Tibial artery (tissue), 4 donors: ENCODE measurements around the gene ADCY5.
A peak's percentile ranks its signal among the peaks of the same experiment; 100 is the strongest.

Source experiments
- DNase-seq, 2 donors: peaks; one replicate each; pipeline ENCODE4 v3.0.0-alpha.2; 2019
- H3K27ac ChIP-seq, 2 donors: fragments of 200-600 bp; sonication (generic) in 1 of 2; 1 replicate in 1 of 2; 2 replicates in 1 of 2; pipeline ENCODE4 v1.5.1; 2018 to 2019; ENCODE audit warnings: mild to moderate bottlenecking in 1 of 2
- H3K27me3 ChIP-seq, 2 donors: fragments of 200-600 bp; sonication (generic) in 1 of 2; one replicate each; pipeline versions ENCODE4 v1.5.1 to v1.6.0; 2016 to 2019
- H3K36me3 ChIP-seq, 3 donors: fragments of 200-600 bp; sonication (generic) in 2 of 3; one replicate each; pipeline ENCODE4 v1.5.1; 2016 to 2019; ENCODE audit warnings: mild to moderate bottlenecking in 2 of 3
- H3K4me1 ChIP-seq, 4 donors: fragments of 200-600 bp; sonication (generic) in 2 of 4; 1 replicate in 3 of 4; 2 replicates in 1 of 4; pipeline ENCODE4 v1.5.1; 2016 to 2019
- H3K4me3 ChIP-seq, 2 donors: fragments of 200-600 bp; sonication (generic) in 1 of 2; 1 replicate in 1 of 2; 2 replicates in 1 of 2; pipeline ENCODE4 v1.5.1; 2018 to 2019; ENCODE audit warnings: mild to moderate bottlenecking in 2 of 2
- H3K9me3 ChIP-seq, 3 donors: fragments of 200-600 bp; sonication (generic) in 1 of 3; one replicate each; pipeline ENCODE4 v1.5.1; 2016 to 2019
- intact Hi-C: fragments of 100-400 bp; cut with DNase I; formaldehyde crosslinking; loops from one replicate; pipeline ENCODE4 v1.15.0; 2023; ENCODE audit warnings: low total_unique reads
- TF ChIP-seq, protein P1 (sequence below), 2 experiments: fragments of 200-600 bp in 1 of 2; fragments of 450-650 bp in 1 of 2; IDR thresholded peaks; one replicate each; pipeline ENCODE4 v1.5.1; 2017 to 2019; ENCODE audit warnings: antibody characterized with exemption in 2 of 2, mild to moderate bottlenecking in 1 of 2, moderate library complexity in 1 of 2

Gene ADCY5

GRCh38 chr3:123277106-123277505 lies 171.8 kb downstream of the ADCY5 start:
- Histone ChIP-seq H3K27me3 (no peaks in the 10 kb centered on the region), H3K4me1 (peaks cover 0 to 7% (median 0%) of the 10 kb centered on the region in 4 donors), H3K4me3 (no peak overlapping the region), H3K36me3 (peaks cover 19 to 35% (median 29%) of the 10 kb centered on the region in 3 donors), H3K27ac (no peak overlapping the region), H3K9me3 (no peaks in the 10 kb centered on the region)
- TF ChIP-seq, protein P1, sequence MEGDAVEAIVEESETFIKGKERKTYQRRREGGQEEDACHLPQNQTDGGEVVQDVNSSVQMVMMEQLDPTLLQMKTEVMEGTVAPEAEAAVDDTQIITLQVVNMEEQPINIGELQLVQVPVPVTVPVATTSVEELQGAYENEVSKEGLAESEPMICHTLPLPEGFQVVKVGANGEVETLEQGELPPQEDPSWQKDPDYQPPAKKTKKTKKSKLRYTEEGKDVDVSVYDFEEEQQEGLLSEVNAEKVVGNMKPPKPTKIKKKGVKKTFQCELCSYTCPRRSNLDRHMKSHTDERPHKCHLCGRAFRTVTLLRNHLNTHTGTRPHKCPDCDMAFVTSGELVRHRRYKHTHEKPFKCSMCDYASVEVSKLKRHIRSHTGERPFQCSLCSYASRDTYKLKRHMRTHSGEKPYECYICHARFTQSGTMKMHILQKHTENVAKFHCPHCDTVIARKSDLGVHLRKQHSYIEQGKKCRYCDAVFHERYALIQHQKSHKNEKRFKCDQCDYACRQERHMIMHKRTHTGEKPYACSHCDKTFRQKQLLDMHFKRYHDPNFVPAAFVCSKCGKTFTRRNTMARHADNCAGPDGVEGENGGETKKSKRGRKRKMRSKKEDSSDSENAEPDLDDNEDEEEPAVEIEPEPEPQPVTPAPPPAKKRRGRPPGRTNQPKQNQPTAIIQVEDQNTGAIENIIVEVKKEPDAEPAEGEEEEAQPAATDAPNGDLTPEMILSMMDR (IDR thresholded peaks at IDR 0.05) = no peak
- DNase-seq = peak in 1 of 2 donors; percentile 33
- intact Hi-C loops = no loop called here

GRCh38 chr3:123276346-123277006 lies 172.4 kb downstream of the ADCY5 start:
- Histone ChIP-seq H3K4me1 (peaks cover 0 to 7% (median 0%) of the 10 kb centered on the region in 4 donors), H3K27ac (no peak overlapping the region), H3K36me3 (peaks cover 17 to 31% (median 29%) of the 10 kb centered on the region in 3 donors), H3K27me3 (no peaks in the 10 kb centered on the region), H3K4me3 (no peak overlapping the region), H3K9me3 (no peaks in the 10 kb centered on the region)
- TF ChIP-seq, protein P1 (IDR thresholded peaks at IDR 0.05) = no peak
- intact Hi-C loops = no loop called here
- peak in 1 of 2 donors; percentile 24 for DNase-seq

DNA sequence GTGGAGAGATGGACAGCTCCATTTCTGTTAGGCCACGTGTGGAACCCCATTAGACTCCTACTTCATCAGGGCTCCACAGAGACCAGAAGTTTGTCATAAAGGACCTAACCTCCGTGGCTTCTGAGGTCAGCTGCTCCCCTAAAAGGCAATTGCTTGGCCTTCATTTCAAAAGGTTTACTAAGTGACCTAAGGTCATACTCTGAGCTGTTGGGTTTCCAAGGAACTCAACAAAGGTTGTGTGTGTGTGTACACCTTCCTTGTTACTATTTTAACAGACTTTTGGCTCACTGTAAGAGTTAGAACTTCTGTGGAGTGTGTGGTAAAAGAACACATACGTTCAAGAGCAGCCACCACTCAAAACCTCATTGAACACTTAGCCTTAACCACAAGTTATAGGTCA lies 173.2 kb downstream of the ADCY5 start:
- intact Hi-C loops = no loop called here
- H3K36me3 ChIP-seq = peaks cover 13 to 29% (median 21%) of the 10 kb centered on the region in 3 donors
- no peak for DNase-seq
- no peaks in the 10 kb centered on the region for H3K9me3 ChIP-seq
- H3K27me3 ChIP-seq = no peaks in the 10 kb centered on the region
- peaks cover 0 to 7% (median 0%) of the 10 kb centered on the region in 4 donors for H3K4me1 ChIP-seq
- no peak overlapping the region for H3K4me3 ChIP-seq
- TF ChIP-seq, protein P1 (IDR thresholded peaks at IDR 0.05) = no peak
- no peak overlapping the region for H3K27ac ChIP-seq

- Histone ChIP-seq H3K4me3 (no peak overlapping the region), H3K9me3 (no peaks in the 10 kb centered on the region), H3K27me3 (no peaks in the 10 kb centered on the region), H3K36me3 (peaks cover 3 to 20% (median 4%) of the 10 kb centered on the region in 3 donors), H3K27ac (no peak overlapping the region), H3K4me1 (peaks cover 0 to 7% (median 0%) of the 10 kb centered on the region in 4 donors)
- TF ChIP-seq, protein P1 (IDR thresholded peaks at IDR 0.05) = no peak
- intact Hi-C loops = no loop called here
- DNase-seq = no peak
Observed at GRCh38 chr3:123272547-123272946, 176.3 kb downstream of the ADCY5 start.

GRCh38 chr3:123271466-123272159 lies 177.3 kb downstream of the ADCY5 start:
- DNase-seq = peak; percentile 31 to 40
- TF ChIP-seq, protein P1 (IDR thresholded peaks at IDR 0.05) = no peak
- Histone ChIP-seq H3K9me3 (no peaks in the 10 kb centered on the region), H3K36me3 (peaks cover under 1 to 17% (median 3%) of the 10 kb centered on the region in 3 donors), H3K27ac (no peak overlapping the region), H3K27me3 (no peaks in the 10 kb centered on the region), H3K4me3 (no peak overlapping the region), H3K4me1 (peaks cover 0 to 7% (median 0%) of the 10 kb centered on the region in 4 donors)
- intact Hi-C loops = no loop called here
